ENCODE measurements around the gene FAM184A. TPM values are rescaled to one million over a fixed set of nuclear protein-coding genes. Genes with fewer than 3 reads are reported as not detected.

FAM184A gene
- total RNA-seq, 2 experiments from 2014 or later = not detected

DNA sequence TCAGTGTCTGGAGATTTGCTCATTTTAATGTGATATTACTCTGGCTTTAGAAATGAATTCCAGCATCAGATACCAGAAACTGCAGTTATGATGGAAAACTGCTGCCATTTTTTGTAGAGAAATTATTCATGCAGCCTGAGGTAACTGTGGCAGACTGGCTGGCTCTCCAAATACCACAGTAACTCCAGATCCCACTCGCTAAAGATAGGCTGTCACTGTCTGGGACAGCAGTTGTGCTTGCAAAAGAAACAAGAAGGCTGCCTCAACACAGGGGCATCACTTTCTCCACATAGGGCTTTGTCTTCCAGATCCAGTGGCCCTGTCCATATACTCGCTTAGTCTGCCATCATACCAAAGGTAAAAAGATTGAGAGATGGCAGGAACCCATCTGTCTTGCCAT, 52.7 kb downstream of the FAM184A start:
- intact Hi-C loops (cut with micrococcal nuclease; ENCODE audit: unreplicated experiment) = no loop called here
- Histone ChIP-seq H4K20me1 (ENCODE audit: insufficient read depth, low read length) (no peaks in the 10 kb centered on the region), H3K9me2 (ENCODE audit: insufficient read depth, low read length) (no peaks in the 10 kb centered on the region), H3K4me1 (ENCODE audit: insufficient read depth, low read length, poor library complexity, severe bottlenecking) (no peaks in the 10 kb centered on the region), H2AFZ (ENCODE audit: low read length) (no peak overlapping the region), H3K27ac (ENCODE audit: low read depth, low read length, poor library complexity, severe bottlenecking) (no peak overlapping the region), H3K9me3 (ENCODE audit: low read length) (no peaks in the 10 kb centered on the region), H3K79me2 (ENCODE audit: insufficient read depth, low read depth, low read length) (no peaks in the 10 kb centered on the region), H3K36me3 (ENCODE audit: insufficient read depth, low read length) (no peaks in the 10 kb centered on the region), H3K4me2 (ENCODE audit: low read length) (no peak overlapping the region), H3K4me3 (ENCODE audit: low read depth, low read length, poor library complexity, severe bottlenecking) (no peak overlapping the region)
- no peak for TF ChIP-seq CTCF (conservative IDR thresholded peaks at IDR 0.05; ENCODE audit: low read length)
- no peak for TF ChIP-seq EZH2phosphoT487 (IDR thresholded peaks at IDR 0.05; ENCODE audit: borderline replicate concordance, low read depth, low read length)
- POLR2A ChIA-PET = no interaction called here
- CTCF ChIA-PET (ENCODE audit: unreplicated experiment) = no interaction called here
- no TSS peak for BruUV-seq (replicated peaks)
- no peak for DNase-seq (ENCODE audit: low spot score)

GRCh38 chr6:119024111-119024510, 54.4 kb downstream of the FAM184A start:
- no TSS peak for BruUV-seq (replicated peaks)
- no peak overlapping the region for H3K4me3 ChIP-seq (ENCODE audit: low read depth, low read length, poor library complexity, severe bottlenecking)
- no peaks in the 10 kb centered on the region for H3K9me2 ChIP-seq (ENCODE audit: insufficient read depth, low read length)
- CTCF ChIA-PET (ENCODE audit: unreplicated experiment) = no interaction called here
- TF ChIP-seq CTCF (conservative IDR thresholded peaks at IDR 0.05; ENCODE audit: low read length) = no peak
- no peak for TF ChIP-seq EZH2phosphoT487 (IDR thresholded peaks at IDR 0.05; ENCODE audit: borderline replicate concordance, low read depth, low read length)
- POLR2A ChIA-PET = interaction anchor here (0.7 to 1.9 kb wide), 4 partner anchors 10 to 24 kb away, joined by 3 to 9 read pairs (median 5); no protein-coding TSS in a partner anchor
- H3K9me3 ChIP-seq (ENCODE audit: low read length) = no peaks in the 10 kb centered on the region
- H3K4me2 ChIP-seq (ENCODE audit: low read length) = no peak overlapping the region
- H3K4me1 ChIP-seq (ENCODE audit: insufficient read depth, low read length, poor library complexity, severe bottlenecking) = no peaks in the 10 kb centered on the region
- H3K79me2 ChIP-seq (ENCODE audit: insufficient read depth, low read depth, low read length) = no peaks in the 10 kb centered on the region
- H3K36me3 ChIP-seq (ENCODE audit: insufficient read depth, low read length) = no peaks in the 10 kb centered on the region
- no peak for DNase-seq (ENCODE audit: low spot score)
- intact Hi-C loops (cut with micrococcal nuclease; ENCODE audit: unreplicated experiment) = no loop called here
- no peak overlapping the region for H2AFZ ChIP-seq (ENCODE audit: low read length)
- no peak overlapping the region for H3K27ac ChIP-seq (ENCODE audit: low read depth, low read length, poor library complexity, severe bottlenecking)
- H4K20me1 ChIP-seq (ENCODE audit: insufficient read depth, low read length) = no peaks in the 10 kb centered on the region

GRCh38 chr6:119022796-119023195, 55.7 kb downstream of the FAM184A start:
- H3K4me1 ChIP-seq (ENCODE audit: insufficient read depth, low read length, poor library complexity, severe bottlenecking) = no peaks in the 10 kb centered on the region
- ChIA-PET POLR2A (interaction anchor here (1.0 to 1.9 kb wide), 4 partner anchors 9 to 60 kb away, joined by 3 to 9 read pairs (median 5); no protein-coding TSS in a partner anchor), CTCF (ENCODE audit: unreplicated experiment) (interaction anchor here (0.6 kb wide), 1 partner anchor 88 kb away, joined by 3 read pairs; no protein-coding TSS in a partner anchor)
- no peaks in the 10 kb centered on the region for H3K79me2 ChIP-seq (ENCODE audit: insufficient read depth, low read depth, low read length)
- H3K9me2 ChIP-seq (ENCODE audit: insufficient read depth, low read length) = no peaks in the 10 kb centered on the region
- no peak overlapping the region for H3K4me2 ChIP-seq (ENCODE audit: low read length)
- no peak overlapping the region for H2AFZ ChIP-seq (ENCODE audit: low read length)
- intact Hi-C loops (cut with micrococcal nuclease; ENCODE audit: unreplicated experiment) = no loop called here
- H3K4me3 ChIP-seq (ENCODE audit: low read depth, low read length, poor library complexity, severe bottlenecking) = no peak overlapping the region
- no peak for DNase-seq (ENCODE audit: low spot score)
- H3K27ac ChIP-seq (ENCODE audit: low read depth, low read length, poor library complexity, severe bottlenecking) = no peak overlapping the region
- BruUV-seq (replicated peaks) = no TSS peak
- TF ChIP-seq CTCF (conservative IDR thresholded peaks at IDR 0.05; ENCODE audit: low read length) = no peak
- H4K20me1 ChIP-seq (ENCODE audit: insufficient read depth, low read length) = no peaks in the 10 kb centered on the region
- no peaks in the 10 kb centered on the region for H3K9me3 ChIP-seq (ENCODE audit: low read length)
- H3K36me3 ChIP-seq (ENCODE audit: insufficient read depth, low read length) = no peaks in the 10 kb centered on the region

All from OCI-LY7 (cell line).